Nephron progenitor cell (in vitro differentiated cells): Measurements from ENCODE around the gene TPSD1.

Experiments used
- DNase-seq: peaks from one replicate; pipeline ENCODE4 v3.0.0; 2021
- H3K27ac Mint-ChIP-seq: 2 replicates; pipeline ENCODE4 v1.8.0; 2021; ENCODE audit warnings: mild to moderate bottlenecking, moderate library complexity, mixed read lengths
- H3K27me3 Mint-ChIP-seq: 2 replicates; pipeline ENCODE4 v1.8.0; 2021; ENCODE audit warnings: mild to moderate bottlenecking, low read depth, mixed read lengths; ENCODE audit not compliant: poor library complexity
- H3K36me3 Mint-ChIP-seq: 2 replicates; pipeline ENCODE4 v1.8.0; 2021; ENCODE audit warnings: low read depth, mixed read lengths
- H3K4me1 Mint-ChIP-seq: 2 replicates; pipeline ENCODE4 v1.8.0; 2021; ENCODE audit warnings: mixed read lengths
- H3K4me3 Mint-ChIP-seq: 2 replicates; pipeline ENCODE4 v1.8.0; 2021; ENCODE audit warnings: mild to moderate bottlenecking, moderate library complexity, mixed read lengths
- H3K9me3 Mint-ChIP-seq: 2 replicates; pipeline ENCODE4 v1.8.0; 2021; ENCODE audit warnings: mild to moderate bottlenecking, moderate library complexity, mixed read lengths
- CTCF ChIP-seq: fragments of 200-600 bp; sonication (generic); IDR thresholded peaks from 2 replicates; pipeline ENCODE4 v1.5.0; 2021; ENCODE audit warnings: antibody characterized with exemption

TPSD1 gene

GRCh38 chr16:1279081-1279944, 23.4 kb downstream of the TPSD1 start:
- Mint-ChIP-seq H3K27ac (no peak overlapping the region), H3K4me3 (no peak overlapping the region), H3K4me1 (peaks cover 72% of the 10 kb centered on the region), H3K27me3 (peaks cover 17% of the 10 kb centered on the region), H3K9me3 (no peaks in the 10 kb centered on the region), H3K36me3 (no peaks in the 10 kb centered on the region)
- DNase-seq, result no peak
- TF ChIP-seq CTCF, result no peak

- Mint-ChIP-seq H3K27me3 (peaks cover 14% of the 10 kb centered on the region), H3K4me3 (no peak overlapping the region), H3K9me3 (no peaks in the 10 kb centered on the region), H3K27ac (no peak overlapping the region), H3K36me3 (no peaks in the 10 kb centered on the region), H3K4me1 (peaks cover 70% of the 10 kb centered on the region)
- DNase-seq, result no peak
- no peak for TF ChIP-seq CTCF
Observed at GRCh38 chr16:1279945-1280589, 24.2 kb downstream of the TPSD1 start.

- DNase-seq, result no peak
- no peak for TF ChIP-seq CTCF
- H3K27me3 Mint-ChIP-seq, result peaks cover 11% of the 10 kb centered on the region
- H3K4me3 Mint-ChIP-seq, result no peak overlapping the region
- peaks cover 69% of the 10 kb centered on the region for H3K4me1 Mint-ChIP-seq
- no peak overlapping the region for H3K27ac Mint-ChIP-seq
- H3K36me3 Mint-ChIP-seq, result no peaks in the 10 kb centered on the region
- no peaks in the 10 kb centered on the region for H3K9me3 Mint-ChIP-seq
Observed at GRCh38 chr16:1280783-1281182, 24.9 kb downstream of the TPSD1 start.

GRCh38 chr16:1281517-1281916, 25.6 kb downstream of the TPSD1 start:
- Mint-ChIP-seq H3K4me1 (peaks cover 71% of the 10 kb centered on the region), H3K9me3 (no peaks in the 10 kb centered on the region), H3K27ac (no peak overlapping the region), H3K27me3 (peaks cover 15% of the 10 kb centered on the region), H3K36me3 (no peaks in the 10 kb centered on the region), H3K4me3 (no peak overlapping the region)
- DNase-seq, result no peak
- TF ChIP-seq CTCF, result no peak

GRCh38 chr16:1282324-1282973, 26.6 kb downstream of the TPSD1 start:
- H3K9me3 Mint-ChIP-seq, result no peaks in the 10 kb centered on the region
- peaks cover 24% of the 10 kb centered on the region for H3K27me3 Mint-ChIP-seq
- H3K27ac Mint-ChIP-seq, result no peak overlapping the region
- no peak for DNase-seq
- H3K4me1 Mint-ChIP-seq, result peaks cover 71% of the 10 kb centered on the region
- no peaks in the 10 kb centered on the region for H3K36me3 Mint-ChIP-seq
- H3K4me3 Mint-ChIP-seq, result no peak overlapping the region
- no peak for TF ChIP-seq CTCF
